Pulmonary artery endothelial cell (primary cell): Measurements from ENCODE around the gene FAM241B. TPM values are rescaled to one million over a fixed set of nuclear protein-coding genes. Genes with fewer than 3 reads are reported as not detected.

Experiments used
- DNase-seq: peaks from one replicate; pipeline ENCODE4 v3.0.0-alpha.2; 2011; ENCODE audit warnings: low read depth, low spot score
- total RNA-seq: library from RNA; depleted of rRNA; stranded (reverse); fragments of >200 nt; gene quantifications from 2 replicates; pipeline ENCODE4 v1.2.3, GENCODE V29; 2014

FAM241B gene
- total RNA-seq, 1 donor from 2014 or later, result 0.20 TPM

DNA sequence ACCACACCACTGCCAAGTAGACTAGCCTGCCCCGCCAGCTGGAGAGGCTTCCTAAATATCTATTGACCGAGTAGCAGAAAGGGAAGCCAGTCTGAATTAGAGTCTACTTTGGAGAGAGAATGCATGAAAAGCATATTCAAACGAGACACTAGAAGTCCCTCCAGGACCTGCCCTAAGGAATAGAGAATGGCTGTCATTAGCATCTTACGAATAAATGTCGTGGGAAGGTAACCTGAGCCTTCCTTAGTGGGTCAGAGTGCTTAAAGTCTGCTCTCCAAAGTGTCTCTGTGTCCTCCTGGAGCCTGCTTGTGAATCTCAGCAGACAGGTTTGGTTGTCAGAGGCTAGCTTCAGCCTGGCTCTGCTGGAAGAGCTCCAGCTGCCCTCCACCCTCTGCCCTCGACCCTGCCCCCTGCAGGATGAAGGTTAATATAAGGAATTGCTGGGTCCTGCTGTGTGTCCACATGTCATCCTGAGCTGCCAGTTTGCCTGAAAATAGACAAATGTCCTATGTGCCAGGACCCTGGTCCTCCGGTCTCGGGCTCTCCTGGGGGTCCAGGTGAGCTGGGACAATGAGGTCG is 33.4 kb downstream of the FAM241B start:
- DNase-seq, result no peak

GRCh38 chr10:69665474-69666320 is 35.6 kb downstream of the FAM241B start:
- no peak for DNase-seq

- no peak for DNase-seq
Observed at GRCh38 chr10:69666756-69667155, 36.7 kb downstream of the FAM241B start.

DNA sequence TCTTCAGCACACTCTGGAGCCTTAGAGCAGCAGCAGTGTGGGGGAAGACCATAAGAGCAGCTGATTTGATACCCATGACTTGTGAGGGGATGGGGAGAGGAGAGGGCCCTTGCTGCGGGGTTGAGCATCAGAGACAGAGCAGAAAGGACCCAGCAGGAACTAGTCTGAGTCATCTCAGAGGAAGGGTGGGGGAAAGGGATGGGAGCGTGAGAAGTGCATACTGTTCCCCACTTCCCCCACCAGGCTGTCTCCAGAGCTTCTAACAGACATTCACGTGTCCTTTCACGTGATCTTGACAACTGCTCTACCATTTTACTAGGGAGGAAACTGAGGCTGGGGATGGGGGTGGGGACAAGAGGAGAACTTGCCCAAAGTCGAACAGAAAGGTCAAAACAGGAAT is 38.7 kb downstream of the FAM241B start:
- DNase-seq, result no peak

DNA sequence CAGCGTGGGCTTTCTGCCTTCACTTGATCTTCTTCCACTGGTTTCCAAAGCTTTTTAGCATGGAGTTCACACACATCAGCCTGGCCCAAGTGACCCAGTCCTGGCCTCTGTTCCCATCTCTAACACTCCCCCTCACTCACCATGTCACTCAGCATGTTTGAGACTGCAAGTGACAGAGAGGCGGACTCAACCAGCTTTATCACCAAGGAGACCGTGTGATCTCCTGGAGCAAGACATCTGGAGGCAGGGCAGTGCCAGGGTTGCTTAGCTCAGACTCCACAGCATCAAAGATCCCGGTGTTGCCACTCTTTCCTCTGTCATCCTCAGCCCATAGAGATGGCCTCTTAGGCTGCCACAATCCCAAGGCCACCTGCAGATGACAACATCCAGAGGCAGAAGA is 39.4 kb downstream of the FAM241B start:
- DNase-seq, result no peak

- DNase-seq, result no peak
Observed at GRCh38 chr10:69673521-69673920, 43.5 kb downstream of the FAM241B start.

GRCh38 chr10:69674786-69675185 is 44.7 kb downstream of the FAM241B start:
- DNase-seq, result no peak

DNA sequence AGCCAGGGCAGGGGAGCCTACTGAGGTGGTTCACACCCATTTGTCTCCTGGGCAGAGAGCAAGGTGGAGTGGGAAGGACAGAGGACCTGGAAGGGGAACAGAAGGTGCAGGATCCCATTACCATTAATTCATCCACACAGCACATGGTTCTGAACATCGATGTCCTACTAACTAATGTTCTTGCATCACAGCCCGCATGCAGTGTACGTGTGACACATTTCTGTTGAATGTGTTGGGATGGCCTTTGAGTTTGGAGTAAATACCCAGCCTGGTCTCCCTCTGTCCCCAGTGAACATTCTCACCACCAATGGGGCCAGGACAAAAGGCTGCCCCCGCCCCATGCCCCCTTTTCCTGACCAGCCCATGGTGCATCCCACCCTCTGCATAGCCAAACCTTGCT is 46.3 kb downstream of the FAM241B start:
- DNase-seq, result no peak

DNA sequence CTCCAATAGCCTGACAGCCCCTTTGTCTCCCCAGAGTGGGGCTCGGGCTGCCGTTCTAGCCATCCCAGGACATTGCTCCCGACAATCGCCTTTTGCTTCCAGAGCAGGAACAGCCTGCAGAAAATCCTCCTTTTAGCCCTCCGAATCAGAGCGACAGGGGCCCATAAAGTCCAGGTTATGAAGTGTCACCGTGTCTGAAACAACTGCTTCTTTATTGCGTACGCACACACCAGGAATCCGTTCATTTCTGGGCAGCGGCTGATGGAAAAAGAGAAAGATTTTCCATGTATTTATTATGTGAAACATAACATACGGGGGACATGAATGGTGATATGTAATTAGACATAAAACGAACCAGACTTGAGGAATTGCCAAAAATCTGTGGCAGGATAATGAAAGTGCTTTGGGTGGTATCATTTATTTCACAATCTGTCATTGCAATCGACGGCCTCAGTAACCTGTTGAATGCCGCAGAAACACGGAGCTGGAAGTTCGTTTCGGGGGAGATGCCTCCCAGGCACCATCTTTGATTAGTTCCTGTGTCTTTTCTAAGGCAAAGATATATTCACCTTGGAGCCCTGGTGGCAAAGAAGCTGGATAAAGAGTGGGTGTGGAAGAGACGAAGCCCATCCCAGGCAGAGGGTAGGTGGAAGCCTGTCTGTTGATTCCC is 48.1 kb downstream of the FAM241B start:
- no peak for DNase-seq

GRCh38 chr10:69679736-69680135 is 49.7 kb downstream of the FAM241B start:
- no peak for DNase-seq

DNA sequence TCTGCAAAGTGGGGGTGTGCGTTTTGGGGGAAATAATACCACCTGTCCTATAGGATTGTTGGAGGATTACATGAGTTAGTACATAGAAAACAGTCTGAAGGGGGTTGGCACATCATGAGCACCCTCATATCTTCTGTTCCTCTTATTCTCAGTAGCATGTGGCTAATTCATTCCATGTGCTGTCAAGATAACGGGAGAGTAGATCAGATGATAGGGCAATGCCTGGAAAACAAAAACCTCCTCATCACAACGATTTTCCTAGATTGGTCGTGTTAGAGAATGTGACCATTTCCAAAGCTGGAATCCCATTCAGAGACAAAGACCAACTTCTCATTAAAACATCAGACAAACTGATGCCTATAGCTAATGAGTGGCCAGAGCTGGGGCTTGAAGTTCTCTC is 50.6 kb downstream of the FAM241B start:
- DNase-seq, result no peak

GRCh38 chr10:69681436-69681835 is 51.4 kb downstream of the FAM241B start:
- no peak for DNase-seq

GRCh38 chr10:69682955-69683474 is 53.0 kb downstream of the FAM241B start:
- no peak for DNase-seq

Other genes with a start within 250 kb of the FAM241B start
- 0.07 TPM in 2 replicates for gene TACR2, start 213.3 kb upstream of the FAM241B start, total RNA-seq
- gene TSPAN15, start 178.8 kb upstream of the FAM241B start, total RNA-seq, result 21.0 and 129 TPM in 2 replicates
- not detected in 2 replicates for gene NEUROG3, start 56.8 kb upstream of the FAM241B start, total RNA-seq
- 33.6 and 68.0 TPM in 2 replicates for gene COL13A1, start 171.7 kb downstream of the FAM241B start, total RNA-seq